Germinal center (tissue), 1 donor: Measurements from ENCODE around the gene APRT.

Source experiments
- DNase-seq: peaks from one replicate; pipeline ENCODE4 v3.0.0; 2012; ENCODE audit warnings: mixed read lengths, low spot score

The APRT gene

GRCh38 chr16:88822281-88823040 is 10.7 kb upstream of the APRT start:
- DNase-seq = no peak

GRCh38 chr16:88821168-88821850 is 9.6 kb upstream of the APRT start:
- DNase-seq = no peak

DNA sequence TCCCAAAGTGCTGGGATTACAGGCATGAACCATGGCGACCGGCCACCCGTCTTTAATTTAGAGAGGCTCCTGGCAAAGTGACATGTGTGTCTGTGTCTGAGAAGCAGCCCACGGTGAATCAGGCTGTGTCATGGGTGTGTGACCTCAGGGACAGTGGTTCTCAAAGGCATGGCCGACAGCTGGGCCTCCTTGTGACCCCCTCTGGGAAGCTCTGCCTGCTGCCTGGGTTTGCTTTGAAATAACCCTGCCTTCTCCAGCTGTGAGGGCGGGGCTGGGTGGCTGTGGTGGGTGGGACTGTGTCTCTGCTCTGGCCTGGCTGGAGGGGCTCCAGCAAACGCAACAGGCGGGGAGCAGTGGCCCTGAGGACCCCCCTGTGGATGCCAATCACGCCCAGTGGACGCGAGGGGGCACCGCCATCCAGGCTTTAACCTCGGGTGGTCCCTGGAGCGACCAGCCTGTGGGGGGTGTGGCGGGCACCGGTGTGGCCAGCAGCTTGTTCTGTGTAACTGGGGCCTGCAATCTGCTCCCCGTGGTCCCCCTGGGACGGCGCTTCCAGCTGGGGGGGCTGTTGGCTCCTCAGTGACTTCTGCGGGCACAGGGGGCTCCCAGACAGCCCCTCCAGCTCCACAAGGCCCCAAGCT is 8.8 kb upstream of the APRT start:
- DNase-seq = no peak

DNA sequence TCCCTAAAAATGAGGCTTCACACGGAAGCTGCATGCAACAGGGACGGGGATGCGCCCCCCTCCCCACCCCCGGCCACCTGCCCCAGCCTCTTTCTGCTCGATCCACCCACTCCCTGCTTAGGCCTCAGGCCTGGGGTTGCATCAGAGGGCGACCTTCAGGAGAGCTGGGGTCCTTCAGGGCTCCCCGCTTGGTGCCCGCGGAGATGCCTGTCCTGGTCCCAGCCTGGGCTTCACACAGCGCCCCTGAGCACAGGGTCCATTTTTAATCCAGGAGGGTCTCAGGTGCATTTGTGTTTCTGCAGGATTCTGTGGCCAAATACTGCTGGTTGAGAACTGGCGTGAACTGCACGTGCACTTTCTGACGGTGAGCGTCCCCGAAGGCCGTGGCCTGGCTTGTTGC is 7.4 kb upstream of the APRT start:
- DNase-seq = no peak

GRCh38 chr16:88818575-88818874 is 6.8 kb upstream of the APRT start:
- DNase-seq = no peak

GRCh38 chr16:88817785-88818574 is 6.3 kb upstream of the APRT start:
- DNase-seq = no peak

DNA sequence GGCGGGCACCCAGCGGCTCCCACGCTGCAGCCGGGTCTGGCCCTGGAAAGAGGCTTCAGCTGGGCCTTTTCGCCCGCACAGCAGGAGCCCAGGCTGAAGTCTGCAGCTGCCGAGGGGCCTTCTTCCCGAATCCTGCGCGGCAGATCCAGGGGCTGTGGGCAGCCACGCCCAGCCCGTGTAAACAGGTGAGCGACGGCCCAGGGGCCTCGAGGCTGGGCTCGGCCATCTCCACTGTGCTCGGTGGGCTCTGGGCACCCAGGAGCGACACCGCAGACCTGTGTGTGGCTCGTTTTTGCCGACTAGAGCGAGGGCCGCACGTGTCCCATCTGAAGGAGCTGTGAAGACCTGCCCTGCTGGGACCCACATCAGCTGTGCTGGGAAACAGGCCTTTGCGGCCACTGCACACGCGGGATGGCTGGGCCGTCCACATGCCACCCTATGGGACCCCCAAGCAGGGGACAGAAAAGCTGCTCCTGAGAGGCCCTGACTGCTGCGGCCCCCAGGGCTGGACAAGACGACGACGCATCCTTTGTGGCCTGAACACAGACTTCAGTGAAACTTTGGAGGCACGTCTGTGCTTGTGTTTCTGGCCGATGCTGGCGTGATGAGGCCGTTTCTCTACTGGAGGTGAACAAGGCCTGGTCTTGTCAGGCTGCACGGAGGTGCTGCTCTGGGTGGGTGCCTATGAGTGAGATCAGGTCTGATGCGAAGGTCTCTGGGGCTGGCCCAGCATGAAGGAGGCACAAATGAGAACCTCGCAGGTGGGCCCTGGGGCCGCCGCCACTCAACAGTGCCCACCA is 5.2 kb upstream of the APRT start:
- no peak for DNase-seq

DNA sequence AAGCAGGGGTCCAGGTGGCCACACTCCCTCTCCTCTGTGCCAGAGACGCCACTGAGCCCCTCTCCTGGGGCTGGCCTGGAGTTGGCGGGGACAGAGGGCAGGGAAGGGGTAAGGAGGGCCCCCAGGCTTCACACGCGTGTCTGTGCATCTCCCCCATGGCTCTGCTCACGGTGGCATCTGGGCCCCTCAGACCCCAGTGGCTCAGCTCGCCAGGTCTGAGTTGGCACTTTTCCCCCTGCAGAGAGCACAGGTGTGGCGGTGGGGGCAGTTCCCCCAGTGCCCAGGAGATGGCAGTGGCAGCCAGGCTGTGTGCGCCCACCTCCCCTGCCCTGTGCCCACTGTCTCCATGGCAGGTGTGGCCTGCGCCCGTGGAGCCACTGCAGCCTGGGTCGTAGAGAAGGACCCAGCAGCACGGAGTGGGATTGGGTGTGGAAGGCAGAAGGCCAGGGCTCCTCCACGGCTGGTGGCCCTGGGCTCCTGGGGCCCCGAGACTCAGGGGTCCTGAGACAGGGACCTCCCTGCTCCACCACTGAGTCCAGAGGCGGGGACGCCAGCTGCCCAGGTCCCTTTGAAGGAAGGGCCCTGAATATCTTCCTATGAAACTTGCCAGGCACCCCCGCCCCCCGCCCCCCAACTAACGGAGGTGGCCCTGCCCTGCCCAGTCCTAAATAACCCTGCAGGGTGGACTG is 4.3 kb upstream of the APRT start:
- peak; percentile 61 for DNase-seq

DNA sequence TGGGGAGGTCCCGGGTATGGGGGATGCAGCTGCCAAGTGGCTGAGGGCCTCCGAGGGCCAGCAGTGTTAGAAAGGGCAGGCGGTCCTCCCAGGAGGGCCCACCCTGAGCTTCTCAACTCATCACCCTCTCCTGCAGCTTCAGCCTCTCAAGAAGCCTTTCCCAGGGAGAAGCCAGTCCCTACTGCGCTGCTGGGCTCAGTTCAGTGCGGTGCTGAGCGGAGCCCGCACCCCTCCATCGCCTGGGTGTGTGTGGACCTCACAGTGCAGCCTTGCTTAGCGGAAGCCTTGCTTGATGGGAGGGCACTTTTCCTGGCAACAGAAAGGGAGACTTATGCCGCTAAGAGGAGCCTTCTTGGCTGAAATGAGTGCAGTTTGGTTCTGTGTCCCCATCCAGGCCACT is 3.5 kb upstream of the APRT start:
- no peak for DNase-seq

DNA sequence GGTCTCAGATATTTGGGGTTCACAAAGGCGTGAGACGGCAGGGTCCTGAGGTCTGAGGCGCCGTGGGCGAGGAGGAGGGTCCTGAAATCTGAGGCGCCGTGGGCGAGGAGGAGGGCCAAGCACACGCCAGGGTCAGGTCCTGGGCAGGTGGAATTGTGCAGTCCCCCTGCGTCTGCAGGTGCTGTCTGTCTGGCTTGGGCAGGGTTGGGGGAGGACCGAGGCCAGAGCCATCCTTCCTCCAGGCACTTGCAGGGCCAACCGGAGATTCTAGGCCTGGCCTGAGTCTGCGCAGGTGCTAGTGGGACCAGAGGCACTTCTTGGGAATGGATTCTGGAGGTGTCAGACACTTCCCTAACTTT is 2.4 kb upstream of the APRT start:
- DNase-seq = no peak

DNA sequence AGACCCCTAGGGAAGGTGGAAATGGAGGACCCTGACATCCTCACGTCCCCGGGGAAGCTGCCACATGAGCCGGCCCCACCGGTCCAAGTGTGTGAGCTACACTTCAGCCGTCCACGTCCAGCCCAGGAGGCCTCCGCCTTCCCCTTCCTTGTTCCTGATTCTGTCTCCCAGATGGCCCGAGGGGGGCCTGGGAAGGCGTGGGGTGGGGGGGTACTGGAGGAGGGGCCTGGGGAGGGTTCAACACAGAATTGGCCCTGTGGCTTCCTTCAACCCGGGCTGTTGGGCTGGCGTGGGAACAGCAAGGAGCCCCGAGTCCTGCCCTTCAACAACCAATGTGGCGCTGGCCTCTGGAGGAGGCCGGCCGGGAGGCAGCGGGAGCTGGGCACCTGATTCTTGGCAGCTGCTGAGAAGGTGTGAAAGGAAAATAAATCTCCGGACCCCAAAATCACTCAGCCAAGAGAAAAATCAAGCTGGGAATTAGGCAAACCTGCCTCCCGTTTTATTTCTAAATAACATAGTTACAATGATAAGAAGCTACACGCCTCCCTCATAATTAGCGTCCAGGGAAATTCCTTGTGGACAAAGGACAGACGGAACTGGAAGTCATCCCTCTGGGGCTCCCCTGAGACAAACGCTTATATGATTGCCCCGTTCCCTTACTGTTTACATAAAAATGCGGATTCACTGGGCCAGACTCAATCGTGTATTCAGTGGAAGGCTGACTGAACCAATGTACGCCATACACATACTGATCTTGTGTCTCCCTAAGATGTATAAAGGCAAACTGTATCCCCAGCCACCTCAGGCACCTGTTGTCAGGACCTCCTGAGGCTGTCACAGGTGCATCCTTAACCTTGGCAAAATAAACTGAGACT is 1.8 kb upstream of the APRT start:
- DNase-seq = no peak

DNA sequence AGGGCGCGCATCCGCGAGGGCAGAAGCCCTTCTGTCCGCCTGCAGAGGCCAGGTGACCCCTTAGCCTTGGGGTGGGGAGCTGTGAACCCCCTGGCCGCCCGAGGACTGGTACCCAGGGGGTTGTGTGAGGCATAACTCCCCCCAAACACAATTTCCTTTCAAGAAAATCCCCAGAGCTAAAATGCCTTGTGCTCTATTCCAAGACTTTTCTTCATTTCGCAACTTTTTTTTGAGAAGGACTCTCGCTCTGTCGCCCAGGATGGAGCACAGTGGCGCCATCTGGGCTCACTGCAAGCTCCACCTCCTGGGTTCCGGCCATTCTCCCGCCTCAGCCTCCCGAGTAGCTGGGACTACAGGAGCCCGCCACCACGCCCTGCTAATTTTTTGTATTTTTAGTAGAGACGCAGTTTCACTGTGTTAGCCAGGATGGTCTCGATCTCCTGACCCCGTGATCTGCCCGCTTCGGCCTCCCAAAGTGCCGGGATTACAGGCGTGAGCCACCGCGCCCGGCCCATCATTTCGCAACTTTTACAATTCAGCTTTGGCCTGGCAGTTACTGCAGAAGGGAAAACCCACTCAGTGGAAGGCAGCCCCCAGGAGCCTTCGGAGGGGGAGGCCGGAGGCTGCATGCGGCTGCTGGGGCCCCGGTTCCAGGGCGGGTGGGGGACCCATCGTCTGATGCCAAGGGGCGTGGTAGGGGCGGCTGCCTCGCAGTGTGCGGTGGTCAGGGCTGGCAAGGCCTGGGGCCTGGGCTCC is 963 bp upstream of the APRT start:
- DNase-seq = no peak

DNA sequence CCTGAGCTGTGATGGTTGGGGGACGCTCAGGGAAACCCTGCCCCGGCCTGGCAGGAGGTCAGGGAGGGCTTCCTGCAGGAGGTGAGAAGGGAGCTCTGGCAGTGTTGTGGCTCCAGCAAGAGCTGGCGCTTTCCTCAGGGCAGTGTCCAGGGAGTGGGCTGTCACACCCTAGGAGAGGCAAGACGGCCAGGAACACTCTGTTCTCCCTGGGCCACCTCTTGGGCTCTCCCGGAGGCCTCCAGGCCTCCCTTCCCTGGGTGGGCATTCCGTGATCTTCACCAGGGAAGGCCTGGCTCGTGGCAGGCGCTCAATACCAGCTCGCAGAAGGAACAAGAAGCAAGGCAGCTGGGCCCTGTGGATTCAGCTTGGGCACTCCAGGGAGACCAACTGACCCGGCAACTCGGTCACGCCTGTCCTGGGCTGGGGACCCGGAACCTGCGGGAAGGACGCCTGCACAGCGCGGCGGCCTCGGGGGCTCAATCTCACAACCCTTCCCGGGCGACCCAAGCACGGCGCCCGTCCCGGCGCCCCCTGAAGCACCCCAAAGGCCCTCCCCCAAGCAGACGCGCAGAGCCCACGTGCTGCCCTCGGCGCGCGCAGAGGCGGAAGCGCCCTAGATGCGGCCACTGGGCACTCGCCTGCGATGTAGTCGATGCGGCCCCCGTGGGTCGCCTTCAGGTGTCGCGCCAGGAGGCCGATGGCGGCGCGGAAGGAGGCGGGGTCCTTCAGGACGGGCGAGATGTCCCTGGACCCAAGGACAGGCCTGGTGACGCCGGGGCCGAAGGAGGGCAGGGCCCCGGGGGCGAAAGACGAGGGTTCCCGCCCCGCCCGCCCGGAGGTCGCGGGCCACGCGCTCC is 588 bp downstream of the APRT start:
- peak; percentile 57 for DNase-seq

- no peak for DNase-seq
Observed at GRCh38 chr16:88810166-88810911, 1.4 kb downstream of the APRT start.

DNA sequence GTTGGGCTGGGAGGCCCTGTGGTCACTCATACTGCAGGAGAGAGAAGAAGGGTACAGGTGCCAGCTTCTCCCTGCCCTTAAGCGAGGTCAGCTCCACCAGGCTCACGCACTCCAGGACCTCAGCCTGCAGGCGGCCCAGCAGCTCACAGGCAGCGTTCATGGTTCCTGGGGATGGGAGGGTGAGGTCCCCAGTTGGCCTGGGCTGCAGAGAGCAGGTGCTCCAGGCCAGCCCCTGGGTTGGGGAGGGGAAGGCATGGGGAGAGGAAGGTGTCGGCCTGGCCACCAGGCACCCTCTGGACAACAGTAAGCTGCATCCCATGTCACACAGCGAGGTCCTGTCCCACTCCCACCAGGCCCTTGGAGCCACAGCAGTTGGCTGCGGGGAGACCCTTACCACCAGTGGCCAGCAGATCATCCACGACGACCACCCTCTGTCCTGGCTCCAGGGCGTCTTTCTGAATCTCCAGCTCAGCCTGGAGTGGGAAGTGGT is 2.0 kb downstream of the APRT start:
- DNase-seq = no peak

GRCh38 chr16:88809068-88809675 is 2.6 kb downstream of the APRT start:
- no peak for DNase-seq
